CD4-positive, alpha-beta memory T cell (primary cell): ENCODE data around the gene DGKE. TPM values are rescaled to one million over a fixed set of nuclear protein-coding genes. Genes with fewer than 3 reads are reported as not detected.

Source experiments
- CTCF ChIA-PET: fragments of 350-600 bp; sonication (Branson Sonifier 250); formaldehyde crosslinking; loops from one replicate; lab custom pipeline; 2021; ENCODE audit warnings: inconsistent platforms; ENCODE audit not compliant: partially characterized antibody; lab: Charles Lee
- POLR2A ChIA-PET: fragments of 350-600 bp; sonication (Branson Sonifier 250); formaldehyde crosslinking; loops from one replicate; lab custom pipeline; 2021; ENCODE audit not compliant: partially characterized antibody; lab: Charles Lee
- DNase-seq, 5 donors: peaks; one replicate each; pipeline versions ENCODE4 v3.0.0 to v3.0.0-alpha.2; 2020 to 2022; ENCODE audit warnings: mixed read lengths in 1 of 5
- H3K27ac ChIP-seq: one replicate; pipeline ENCODE4 v1.7.0; 2013; ENCODE audit warnings: low read depth, low read length
- H3K27me3 ChIP-seq: 2 replicates; pipeline ENCODE4 v1.7.0; 2013; ENCODE audit warnings: mild to moderate bottlenecking, low read length, moderate library complexity; ENCODE audit not compliant: insufficient read depth
- H3K36me3 ChIP-seq: 2 replicates; pipeline ENCODE4 v1.7.0; 2013; ENCODE audit warnings: mild to moderate bottlenecking, low read length, moderate library complexity; ENCODE audit not compliant: insufficient read depth
- H3K4me1 ChIP-seq: 2 replicates; pipeline ENCODE4 v1.7.0; 2013; ENCODE audit warnings: mild to moderate bottlenecking, low read length, moderate library complexity; ENCODE audit not compliant: insufficient read depth
- H3K4me3 ChIP-seq, 2 donors: one replicate each; pipeline ENCODE4 v1.7.0; 2013; ENCODE audit warnings: low read length in 2 of 2, mild to moderate bottlenecking in 1 of 2
- H3K9me3 ChIP-seq, 2 donors: one replicate each; pipeline ENCODE4 v1.7.0; 2013; ENCODE audit warnings: low read length in 2 of 2, control low read depth in 1 of 2; ENCODE audit not compliant: control insufficient read depth in 1 of 2
- H3K27ac Mint-ChIP-seq, 7 donors: one replicate each; pipeline ENCODE4 v1.8.0; 2020 to 2021; ENCODE audit warnings: mixed read lengths in 7 of 7, mild to moderate bottlenecking in 6 of 7, inconsistent platforms in 3 of 7, moderate library complexity in 3 of 7
- H3K27me3 Mint-ChIP-seq, 2 donors: one replicate each; pipeline ENCODE4 v1.8.0; 2020 to 2021; ENCODE audit warnings: mixed read lengths in 2 of 2
- H3K36me3 Mint-ChIP-seq, 2 donors: one replicate each; pipeline ENCODE4 v1.8.0; 2020 to 2021; ENCODE audit warnings: mixed read lengths in 2 of 2, inconsistent platforms in 1 of 2, mild to moderate bottlenecking in 1 of 2
- H3K4me1 Mint-ChIP-seq, 4 donors: one replicate each; pipeline ENCODE4 v1.8.0; 2020 to 2021; ENCODE audit warnings: mixed read lengths in 4 of 4, mild to moderate bottlenecking in 1 of 4
- H3K4me3 Mint-ChIP-seq, 8 donors: one replicate each; pipeline ENCODE4 v1.8.0; 2020 to 2021; ENCODE audit warnings: mixed read lengths in 8 of 8, mild to moderate bottlenecking in 7 of 8, moderate library complexity in 6 of 8, inconsistent platforms in 3 of 8
- H3K9me3 Mint-ChIP-seq, 8 donors: one replicate each; pipeline ENCODE4 v1.8.0; 2020 to 2021; ENCODE audit warnings: mixed read lengths in 8 of 8, mild to moderate bottlenecking in 5 of 8, inconsistent platforms in 3 of 8, moderate library complexity in 1 of 8
- intact Hi-C: fragments of 100-400 bp; cut with micrococcal nuclease; formaldehyde crosslinking; loops from one replicate; pipeline ENCODE4 v1.15.1; 2023
- polyA plus RNA-seq, 2 donors: library from polyadenylated mRNA; unstranded; fragments of 300-500 nt; fragmentation: Illumina TruSeq; gene quantifications; one replicate each; pipeline ENCODE4 v1.2.3, GENCODE V29; 2021
- total RNA-seq, 2 experiments: library from RNA; stranded (reverse); gene quantifications; one replicate each; pipeline ENCODE4 v1.2.3, GENCODE V29; 2021

DGKE gene
- total and polyA plus RNA-seq, 4 experiments from 2014 or later, result 4.3 to 37.7 (median 21.9) TPM

GRCh38 chr17:56912105-56912999 is 78.4 kb downstream of the DGKE start:
- H3K36me3 ChIP-seq, result peaks cover 7% of the 10 kb centered on the region
- H3K4me1 ChIP-seq, result peaks cover 57% of the 10 kb centered on the region
- H3K9me3 Mint-ChIP-seq, result peaks cover 0 to 2% (median under 1%) of the 10 kb centered on the region in 8 donors
- peaks cover 46 to 60% (median 53%) of the 10 kb centered on the region in 4 donors for H3K4me1 Mint-ChIP-seq
- POLR2A ChIA-PET, result interaction anchor here (0.9 to 2.4 kb wide), 2 partner anchors 10 to 48 kb away, joined by 3 to 14 read pairs; partner anchors contain the start of gene COIL
- intact Hi-C loops, result no loop called here
- H3K27ac Mint-ChIP-seq, result peak overlapping the region; percentile 78 to 94 (median 91)
- H3K27ac ChIP-seq, result peak overlapping the region; percentile 85
- no peak for DNase-seq
- H3K36me3 Mint-ChIP-seq, result peaks cover 12 to 36% of the 10 kb centered on the region in 2 donors
- no peaks in the 10 kb centered on the region for H3K27me3 Mint-ChIP-seq
- H3K9me3 ChIP-seq, result no peaks in the 10 kb centered on the region
- H3K4me3 ChIP-seq, result peak overlapping the region; percentile 79 to 91
- H3K27me3 ChIP-seq, result no peaks in the 10 kb centered on the region
- peak overlapping the region; percentile 80 to 97 (median 90) for H3K4me3 Mint-ChIP-seq
- CTCF ChIA-PET, result interaction anchor here (1.2 to 2.5 kb wide), 4 partner anchors 22 to 93 kb away, joined by 3 to 11 read pairs (median 4); partner anchors contain the start of gene COIL

DNA sequence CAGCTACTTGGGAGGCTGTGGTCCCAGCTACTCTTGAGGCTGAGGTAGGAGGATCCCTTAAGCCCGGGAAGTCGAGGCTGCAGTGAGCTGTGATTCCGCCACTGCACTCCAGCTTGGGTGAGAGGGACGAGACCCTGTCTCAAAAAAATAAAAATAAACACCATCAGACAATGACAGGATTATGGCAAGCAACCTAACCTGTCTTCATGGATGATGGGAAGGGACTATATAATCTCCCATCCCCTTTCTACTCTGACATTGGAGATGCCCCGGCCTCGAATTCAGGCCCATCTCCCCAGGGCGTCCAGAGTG is 79.0 kb downstream of the DGKE start:
- peak overlapping the region; percentile 79 to 91 for H3K4me3 ChIP-seq
- H3K4me3 Mint-ChIP-seq, result peak overlapping the region; percentile 80 to 97 (median 90)
- no peak for DNase-seq
- H3K27me3 Mint-ChIP-seq, result no peaks in the 10 kb centered on the region
- peak overlapping the region; percentile 85 for H3K27ac ChIP-seq
- H3K9me3 ChIP-seq, result no peaks in the 10 kb centered on the region
- H3K36me3 ChIP-seq, result peaks cover under 1% of the 10 kb centered on the region
- H3K27me3 ChIP-seq, result no peaks in the 10 kb centered on the region
- peaks cover 0 to 9% (median 1%) of the 10 kb centered on the region in 8 donors for H3K9me3 Mint-ChIP-seq
- CTCF ChIA-PET, result interaction anchor here (1.2 to 2.5 kb wide), 2 partner anchors 22 to 48 kb away, joined by 3 to 11 read pairs; partner anchors contain the start of gene COIL
- peaks cover 8 to 30% of the 10 kb centered on the region in 2 donors for H3K36me3 Mint-ChIP-seq
- peaks cover 54% of the 10 kb centered on the region for H3K4me1 ChIP-seq
- H3K4me1 Mint-ChIP-seq, result peaks cover 42 to 55% (median 51%) of the 10 kb centered on the region in 4 donors
- intact Hi-C loops, result no loop called here
- POLR2A ChIA-PET, result interaction anchor here (0.9 to 2.4 kb wide), 2 partner anchors 11 to 48 kb away, joined by 3 to 14 read pairs; partner anchors contain the start of gene COIL
- H3K27ac Mint-ChIP-seq, result peak overlapping the region; percentile 36 to 95 (median 94)

DNA sequence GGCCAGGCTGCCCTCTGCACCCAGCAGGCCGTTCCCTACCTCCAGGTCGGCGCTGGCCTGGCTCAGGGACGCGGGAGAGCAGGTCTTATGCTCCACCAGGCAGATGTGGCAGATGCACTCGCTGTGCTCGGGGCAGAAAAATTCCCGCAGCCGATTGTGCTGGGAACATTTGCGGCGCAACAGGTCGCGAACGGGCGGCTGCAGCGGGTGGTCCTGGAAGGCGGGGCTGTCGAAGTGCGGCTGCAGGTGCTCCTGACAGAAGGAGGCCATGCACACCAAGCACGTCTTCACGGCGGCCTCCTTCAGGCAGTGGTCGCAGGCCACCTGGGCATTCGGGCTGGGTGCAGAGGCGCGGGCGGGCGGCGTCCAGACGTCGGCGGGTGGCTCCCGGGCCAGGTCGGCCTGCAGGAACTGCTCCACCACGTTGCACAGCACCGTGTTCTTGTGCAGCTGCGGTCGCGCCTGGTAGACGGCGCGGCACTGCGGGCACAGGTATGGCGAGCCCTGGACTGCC is 79.5 kb downstream of the DGKE start:
- H3K27ac Mint-ChIP-seq, result peak overlapping the region; percentile 78 to 95 (median 94)
- Histone ChIP-seq H3K4me1 (peaks cover 49% of the 10 kb centered on the region), H3K9me3 (no peaks in the 10 kb centered on the region), H3K27ac (peak overlapping the region; percentile 85), H3K4me3 (peak overlapping the region; percentile 79 to 91), H3K36me3 (no peaks in the 10 kb centered on the region), H3K27me3 (no peaks in the 10 kb centered on the region)
- peak overlapping the region; percentile 80 to 97 (median 90) for H3K4me3 Mint-ChIP-seq
- peaks cover 39 to 51% (median 46%) of the 10 kb centered on the region in 4 donors for H3K4me1 Mint-ChIP-seq
- H3K27me3 Mint-ChIP-seq, result no peaks in the 10 kb centered on the region
- CTCF ChIA-PET, result interaction anchor here (1.1 to 2.5 kb wide), 4 partner anchors 19 to 47 kb away, joined by 3 to 11 read pairs (median 5); partner anchors contain the start of gene COIL
- peaks cover 0 to 10% (median 2%) of the 10 kb centered on the region in 8 donors for H3K9me3 Mint-ChIP-seq
- intact Hi-C loops, result no loop called here
- no peak for DNase-seq
- peaks cover 4 to 25% of the 10 kb centered on the region in 2 donors for H3K36me3 Mint-ChIP-seq
- POLR2A ChIA-PET, result interaction anchor here (0.9 to 2.4 kb wide), 20 partner anchors 11 to 936 kb away, joined by 3 to 14 read pairs (median 3); partner anchors contain the start of genes COIL, MRPS23 and SCPEP1

DNA sequence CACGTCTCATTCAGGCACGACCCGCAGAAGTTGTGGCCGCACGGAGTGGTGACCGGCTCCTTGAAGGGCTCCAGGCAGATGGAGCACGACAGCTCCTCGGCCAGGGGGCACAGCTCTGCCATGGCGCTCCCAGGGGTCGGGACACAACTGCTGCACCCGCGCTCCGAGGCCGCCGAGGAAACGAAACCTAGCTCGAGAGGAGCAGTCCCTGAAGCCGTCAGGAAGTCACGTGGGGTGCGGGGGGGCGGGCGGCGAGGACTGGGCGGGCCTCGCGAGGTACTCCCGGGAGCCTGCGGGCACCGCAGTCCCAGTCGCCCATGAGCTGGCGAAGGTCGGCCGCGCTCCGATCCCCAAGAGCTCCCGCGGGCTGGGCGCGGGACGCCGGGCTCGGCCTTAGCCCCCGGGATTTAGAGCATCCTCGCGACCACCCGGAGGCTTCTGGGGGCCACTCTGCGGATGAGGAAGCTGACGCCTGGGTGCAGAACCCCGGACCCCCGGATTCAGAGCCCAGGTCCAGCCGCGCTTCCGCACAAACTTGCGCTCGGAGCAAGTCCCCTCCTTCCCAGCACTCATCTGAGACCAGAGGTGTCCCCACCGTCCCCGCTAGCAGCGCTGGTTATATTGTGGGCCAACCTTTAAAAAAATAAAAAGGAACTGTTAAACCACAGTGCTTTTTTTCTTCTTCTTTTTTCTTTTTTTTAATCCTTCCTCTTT is 80.1 kb downstream of the DGKE start, which contains the start of gene TRIM25:
TSS of gene TRIM25 (minus strand) at position 183 of the 714 bp plus-strand sequence. CDS start at position 122, 61 bp downstream.
- ChIA-PET CTCF (interaction anchor here (1.1 to 2.5 kb wide), 3 partner anchors 18 to 25 kb away, joined by 3 to 11 read pairs (median 7); no protein-coding TSS in a partner anchor), POLR2A (interaction anchor here (0.6 to 2.4 kb wide), 22 partner anchors 8 to 1718 kb away, joined by 3 to 14 read pairs (median 3); partner anchors contain the start of genes COIL, MRPS23 and SCPEP1)
- Histone ChIP-seq H3K4me3 (peak within 1 kb of the TSS; percentile 79 to 91), H3K27me3 (no peaks in the 10 kb centered on the region), H3K36me3 (no peaks in the 10 kb centered on the region), H3K9me3 (no peaks in the 10 kb centered on the region), H3K4me1 (peaks cover 43% of the 10 kb centered on the region), H3K27ac (peak within 1 kb of the TSS; percentile 85)
- Mint-ChIP-seq H3K4me3 (peak within 1 kb of the TSS; percentile 80 to 97 (median 90)), H3K36me3 (peaks cover 0 to 20% of the 10 kb centered on the region in 2 donors), H3K27me3 (no peaks in the 10 kb centered on the region), H3K27ac (peak within 1 kb of the TSS; percentile 78 to 98 (median 94)), H3K4me1 (peaks cover 33 to 45% (median 40%) of the 10 kb centered on the region in 4 donors), H3K9me3 (peaks cover 0 to 10% (median 2%) of the 10 kb centered on the region in 8 donors)
- peak; percentile 75 to 93 (median 80) for DNase-seq
- intact Hi-C loops, result loop anchor here (1.0 kb wide), 2 partner anchors 47 to 81 kb away; partner anchors contain the start of genes C17orf67 and COIL

DNA sequence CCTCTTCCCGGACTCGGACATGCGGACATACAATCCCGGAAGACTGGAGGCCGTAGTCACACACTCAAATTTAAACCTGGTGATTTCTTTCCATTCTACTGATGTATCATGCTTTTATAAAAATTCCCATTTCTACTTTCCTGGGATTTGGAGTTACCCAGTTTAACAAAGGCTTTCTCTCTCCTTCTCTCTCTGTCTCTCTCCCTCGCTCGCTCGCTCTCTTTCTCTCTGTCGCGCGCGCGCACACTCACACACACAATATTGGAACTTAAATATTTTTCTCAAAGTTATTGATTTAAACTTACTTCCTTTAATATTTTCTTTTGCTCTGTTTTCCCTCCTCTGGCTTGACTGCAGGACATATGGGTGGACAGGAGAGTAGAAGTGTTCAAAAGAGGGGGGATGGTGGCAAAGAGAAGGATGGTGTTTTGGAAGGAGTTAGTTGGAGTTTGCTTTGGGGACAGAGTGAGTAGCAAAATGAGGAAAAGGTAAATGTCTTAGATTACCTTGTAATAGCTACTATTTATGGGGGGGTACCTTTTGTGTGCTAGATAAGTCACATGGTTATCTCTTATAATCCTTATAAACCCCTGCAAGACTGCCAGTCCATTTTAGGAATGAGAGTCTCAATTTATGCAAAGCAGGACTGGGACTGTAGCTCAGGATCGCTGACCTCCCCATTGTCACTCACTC is 80.8 kb downstream of the DGKE start:
- H3K4me1 ChIP-seq, result peaks cover 36% of the 10 kb centered on the region
- no peaks in the 10 kb centered on the region for H3K27me3 Mint-ChIP-seq
- H3K36me3 ChIP-seq, result no peaks in the 10 kb centered on the region
- peaks cover 0 to 10% (median 3%) of the 10 kb centered on the region in 8 donors for H3K9me3 Mint-ChIP-seq
- ChIA-PET POLR2A (interaction anchor here (0.6 to 2.4 kb wide), 17 partner anchors 9 to 1717 kb away, joined by 3 to 14 read pairs (median 3); partner anchors contain the start of genes COIL, MRPS23 and SCPEP1), CTCF (interaction anchor here (1.2 kb wide), 1 partner anchor 25 kb away, joined by 7 read pairs; no protein-coding TSS in a partner anchor)
- H3K4me1 Mint-ChIP-seq, result peaks cover 29 to 39% (median 35%) of the 10 kb centered on the region in 4 donors
- H3K27me3 ChIP-seq, result no peaks in the 10 kb centered on the region
- peak overlapping the region; percentile 80 to 97 (median 89) for H3K4me3 Mint-ChIP-seq
- no peaks in the 10 kb centered on the region for H3K9me3 ChIP-seq
- DNase-seq, result no peak
- peaks cover 0 to 18% of the 10 kb centered on the region in 2 donors for H3K36me3 Mint-ChIP-seq
- peak overlapping the region; percentile 78 to 98 (median 93) for H3K27ac Mint-ChIP-seq
- intact Hi-C loops, result loop anchor here (1.0 kb wide), 2 partner anchors 47 to 81 kb away; partner anchors contain the start of genes C17orf67 and COIL
- H3K4me3 ChIP-seq, result peak overlapping the region; percentile 62 to 91
- H3K27ac ChIP-seq, result peak overlapping the region; percentile 85
